Renal pelvis (tissue), 4 donors: Measurements from ENCODE around the gene LRP1. TPM values are rescaled to one million over a fixed set of nuclear protein-coding genes. Genes with fewer than 3 reads are reported as not detected.
A peak's percentile ranks its signal among the peaks of the same experiment; 100 is the strongest.

Source experiments
- DNase-seq: peaks from one replicate; pipeline ENCODE4 v3.0.0-alpha.2; 2013
- polyA plus RNA-seq, 3 donors: library from polyadenylated mRNA; unstranded; fragments of 120-200 nt; gene quantifications; one replicate each; pipeline ENCODE4 v1.2.1, GENCODE V29; 2013; ENCODE audit not compliant: insufficient read length in 3 of 3

The LRP1 gene
- polyA plus RNA-seq, 3 donors = 70.4 to 103 (median 83.3) TPM

- no peak for DNase-seq
Measured at GRCh38 chr12:57092876-57093414, 35.3 kb upstream of the LRP1 start.

GRCh38 chr12:57093415-57094207 lies 34.7 kb upstream of the LRP1 start:
- peak; percentile 72 for DNase-seq

DNA sequence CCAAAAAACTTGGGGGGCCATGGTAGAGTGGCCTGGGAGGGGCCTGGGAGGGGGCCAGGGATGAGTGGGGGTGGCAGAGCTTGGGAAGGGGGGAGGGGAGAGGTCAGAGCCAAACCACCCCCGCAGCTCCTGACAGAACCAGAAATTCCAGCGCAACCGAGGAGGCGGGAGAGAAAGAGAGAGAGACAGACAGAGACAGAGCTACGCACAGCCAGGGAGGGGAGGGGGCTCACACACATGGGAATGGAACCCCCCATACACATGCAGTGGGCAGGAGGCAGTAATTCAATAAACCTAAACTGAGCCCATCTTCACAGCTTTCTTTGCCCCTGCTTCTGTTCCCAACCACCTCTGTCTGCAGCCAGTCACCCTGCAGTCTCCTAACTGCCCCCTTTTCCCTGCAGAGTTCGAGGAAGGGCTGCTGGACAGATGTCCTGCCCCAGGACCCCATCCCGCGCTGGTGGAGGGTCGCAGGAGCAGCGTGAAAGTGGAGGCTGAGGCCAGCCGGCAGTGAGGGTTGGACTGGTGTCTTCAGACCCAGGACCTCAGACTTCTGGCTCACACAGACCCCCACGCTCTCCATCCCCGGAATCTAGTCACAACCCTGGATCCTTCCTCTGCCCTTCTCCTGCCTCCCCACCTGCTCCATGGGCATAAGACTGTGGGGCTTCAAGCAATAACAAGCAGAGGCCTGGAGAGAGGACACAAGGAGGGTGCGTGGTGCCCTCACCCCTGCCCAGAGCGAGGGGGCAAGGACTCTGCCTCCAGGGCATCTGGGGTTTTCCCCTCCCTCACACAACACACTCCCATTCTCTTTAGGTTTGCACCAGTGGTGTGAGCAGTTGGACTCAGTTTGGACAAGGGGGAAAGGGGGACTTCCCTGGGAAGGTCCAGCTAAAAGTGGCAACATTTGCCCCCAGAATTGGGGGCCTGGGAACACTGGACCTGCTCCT lies 33.8 kb upstream of the LRP1 start:
- no peak for DNase-seq

- DNase-seq = no peak
Measured at GRCh38 chr12:57095440-57095839, 32.8 kb upstream of the LRP1 start.

DNA sequence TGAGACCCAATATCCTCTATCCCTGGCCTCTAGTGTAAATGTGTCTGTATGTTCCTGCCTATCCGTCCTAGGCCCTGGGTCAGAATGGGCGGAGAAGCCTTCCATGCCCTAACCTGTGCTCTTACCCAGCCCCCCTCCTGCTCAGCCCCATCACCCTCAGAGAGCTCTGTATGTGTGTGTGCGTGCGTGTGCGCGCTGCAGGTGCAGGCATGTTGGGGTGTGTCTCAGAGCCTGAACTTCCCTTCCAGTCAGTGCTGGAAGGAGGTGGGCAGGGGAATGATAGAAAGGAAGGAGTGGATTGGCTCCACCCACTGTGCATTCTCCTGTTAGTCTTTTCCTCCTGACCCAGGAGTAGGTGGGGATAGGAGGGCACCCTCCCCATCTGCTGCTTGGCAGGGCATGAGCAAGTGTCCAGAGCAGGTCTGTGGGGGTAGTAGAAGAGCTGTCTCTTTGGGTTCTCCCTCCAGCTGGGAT lies 32.1 kb upstream of the LRP1 start:
- DNase-seq = no peak

DNA sequence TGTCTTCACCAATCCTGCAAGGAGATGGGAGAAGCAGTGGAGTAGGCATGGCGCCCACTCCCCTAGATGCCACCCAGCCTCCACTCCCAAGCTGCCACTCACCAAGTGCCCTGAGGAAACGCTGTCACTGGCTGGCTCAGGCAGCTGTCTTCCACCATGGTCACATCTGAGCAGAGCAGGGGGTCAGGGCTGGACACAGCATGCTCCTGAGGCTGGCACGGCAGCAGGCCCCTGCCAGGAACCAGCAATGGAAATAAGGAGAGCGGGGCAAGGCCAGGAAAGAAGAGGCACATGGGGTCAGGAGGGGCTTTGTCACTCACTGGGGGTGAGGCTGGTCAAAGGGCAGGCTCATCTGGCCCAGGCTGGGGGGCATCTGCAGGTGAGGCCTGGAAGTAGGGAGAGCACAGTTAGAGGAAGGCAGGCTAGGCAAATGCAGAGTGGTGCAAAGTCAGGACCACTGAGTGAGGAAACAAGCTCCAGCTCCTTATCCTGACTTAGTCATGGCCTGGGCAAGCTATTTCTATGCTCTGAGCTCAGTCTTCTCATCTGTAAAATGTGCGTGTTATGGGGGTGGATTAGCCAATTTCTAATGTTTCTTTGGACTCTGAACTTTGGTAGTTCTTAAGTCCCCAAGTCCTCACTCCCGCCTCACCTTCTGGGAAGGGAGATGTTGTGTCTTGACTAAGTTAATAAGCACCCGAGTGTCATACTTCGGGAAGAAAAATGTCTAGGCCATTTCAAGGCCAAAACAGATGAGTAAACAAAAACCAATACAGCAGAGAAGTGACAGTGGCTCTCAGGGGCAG lies 31.3 kb upstream of the LRP1 start:
- DNase-seq = no peak

DNA sequence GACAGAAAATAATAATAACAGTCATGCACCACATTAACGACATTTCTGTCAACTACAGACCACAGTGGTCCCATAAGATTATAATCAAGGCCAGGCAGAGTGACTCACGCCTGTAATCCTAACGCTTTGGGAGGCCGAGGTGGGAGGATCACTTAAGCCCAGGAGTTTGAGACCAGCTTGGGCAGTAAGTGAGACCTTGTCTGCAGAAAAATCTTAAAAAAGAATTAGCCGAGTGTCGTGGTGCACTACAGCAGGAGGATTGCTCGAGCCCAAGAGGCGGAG lies 30.8 kb upstream of the LRP1 start:
- DNase-seq = no peak

DNA sequence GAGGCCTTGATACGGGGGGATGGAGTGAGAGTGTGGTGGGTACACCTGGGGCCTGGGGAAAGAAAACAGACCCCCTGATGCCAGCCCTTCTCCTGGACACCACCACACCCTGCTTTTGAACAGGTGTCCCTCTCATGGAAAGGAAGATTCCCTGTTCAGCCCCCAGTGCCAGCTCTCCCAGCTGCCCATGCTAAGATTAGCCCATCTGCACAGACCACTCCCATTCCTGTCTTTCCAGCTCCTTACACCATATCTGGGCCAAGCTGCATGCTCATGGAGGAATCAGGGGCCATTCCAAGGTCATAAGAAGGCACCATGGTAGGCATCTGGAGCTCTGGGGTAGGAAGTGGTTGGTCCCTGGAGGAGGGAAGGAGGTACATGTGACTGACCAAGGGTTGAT lies 29.7 kb upstream of the LRP1 start:
- DNase-seq = no peak

DNA sequence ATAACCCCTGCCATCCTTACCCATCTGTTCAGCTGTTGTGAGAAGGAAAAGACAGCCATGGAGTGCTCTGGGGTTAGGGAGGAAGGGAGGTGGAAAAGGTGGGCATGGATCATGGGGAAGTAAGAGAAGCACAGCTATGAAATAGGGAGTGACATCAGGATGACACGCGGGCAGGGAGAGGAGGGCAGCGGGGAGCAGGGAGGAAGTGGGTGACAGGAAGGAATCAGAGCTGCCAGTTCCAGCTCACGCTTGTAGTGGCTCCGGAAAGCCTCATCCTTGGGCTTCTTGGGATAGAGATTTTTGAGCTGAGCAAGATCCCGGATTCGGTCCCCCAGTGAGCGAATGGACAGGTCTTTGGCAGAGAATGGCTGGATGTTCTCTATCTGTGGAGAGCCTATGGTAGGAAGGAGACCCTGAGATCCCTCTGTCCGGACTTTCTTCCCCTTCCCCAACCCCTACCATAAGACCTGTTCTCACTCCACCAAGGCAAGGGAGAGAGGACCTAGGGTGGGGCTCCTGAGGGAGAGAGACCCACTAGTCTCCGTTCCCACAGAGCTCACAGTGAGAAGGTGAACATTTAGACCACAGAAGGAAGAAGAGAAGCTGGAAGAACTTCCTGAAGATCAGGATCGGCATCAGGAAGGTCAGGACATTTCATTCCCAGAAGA lies 29.1 kb upstream of the LRP1 start:
- DNase-seq = no peak

- DNase-seq = no peak
Measured at GRCh38 chr12:57099766-57100165, 28.5 kb upstream of the LRP1 start.

DNA sequence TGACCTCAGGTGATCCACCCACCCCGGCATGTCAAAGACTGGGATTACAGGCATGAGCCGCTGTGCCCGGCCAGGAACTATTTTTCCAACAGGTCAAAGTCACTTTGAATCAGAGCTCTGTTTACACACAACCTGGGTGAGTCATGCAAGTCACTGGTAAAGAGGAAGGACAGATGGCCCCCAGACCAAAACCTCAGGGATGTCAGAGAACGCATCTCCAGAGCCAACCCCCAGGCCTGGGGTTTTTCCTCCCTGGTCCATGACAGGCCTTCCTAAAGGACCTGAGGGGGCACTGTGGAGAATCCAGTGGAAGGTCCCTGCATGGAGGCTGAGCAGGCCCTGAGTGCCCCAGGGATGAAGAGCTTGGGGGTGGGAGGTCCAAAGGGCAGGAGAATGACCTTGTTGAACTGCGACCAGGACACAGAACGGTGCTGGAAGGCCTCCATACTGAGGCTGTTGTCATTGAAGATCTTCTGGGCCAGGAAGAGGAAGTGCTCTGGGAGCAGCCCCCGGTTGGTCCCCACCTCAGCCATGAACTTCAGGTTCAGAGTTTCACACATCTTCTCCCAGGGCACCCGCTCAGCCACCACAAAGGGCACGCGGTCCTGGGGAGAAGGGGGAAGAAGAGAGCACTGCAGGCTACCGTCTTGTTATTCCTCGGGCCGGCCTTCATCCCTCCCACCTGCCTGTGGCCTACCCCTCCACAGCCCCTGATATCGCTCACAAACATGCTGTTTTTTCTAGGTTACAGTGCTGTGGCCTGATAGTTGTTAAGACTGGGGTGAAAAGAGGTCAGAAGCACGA lies 26.2 kb upstream of the LRP1 start:
- no peak for DNase-seq

GRCh38 chr12:57103856-57104255 lies 24.4 kb upstream of the LRP1 start:
- no peak for DNase-seq

DNA sequence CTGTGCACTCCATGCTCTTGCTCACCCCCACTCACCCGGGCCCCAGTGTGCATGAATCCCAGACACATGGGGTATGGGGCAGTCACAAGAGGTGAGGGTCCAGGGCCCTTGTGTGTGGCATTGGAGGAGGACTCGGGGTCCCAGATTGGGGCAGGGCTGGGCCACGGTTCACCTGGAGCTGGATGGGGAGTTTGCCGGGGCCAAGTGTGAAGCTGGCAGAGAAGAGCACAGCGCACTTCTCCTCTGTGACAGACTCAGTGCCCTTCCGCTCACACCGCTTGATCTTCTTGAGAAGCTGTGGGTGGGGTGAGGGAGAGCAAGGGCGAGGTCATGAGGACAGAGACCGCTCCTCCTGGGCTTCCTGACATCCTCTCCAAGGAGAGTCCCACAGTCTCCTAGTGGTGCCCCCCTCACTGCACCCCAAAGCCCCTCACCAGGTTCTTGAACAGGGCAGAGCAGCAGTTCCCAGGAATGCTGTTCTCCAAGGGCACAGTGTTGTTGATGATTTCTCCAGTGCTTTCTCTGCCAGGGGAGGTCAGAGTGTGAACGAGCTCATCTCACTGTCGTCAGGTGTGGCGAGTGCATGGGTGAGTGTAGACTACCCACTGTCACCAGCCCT lies 23.9 kb upstream of the LRP1 start:
- DNase-seq = no peak

DNA sequence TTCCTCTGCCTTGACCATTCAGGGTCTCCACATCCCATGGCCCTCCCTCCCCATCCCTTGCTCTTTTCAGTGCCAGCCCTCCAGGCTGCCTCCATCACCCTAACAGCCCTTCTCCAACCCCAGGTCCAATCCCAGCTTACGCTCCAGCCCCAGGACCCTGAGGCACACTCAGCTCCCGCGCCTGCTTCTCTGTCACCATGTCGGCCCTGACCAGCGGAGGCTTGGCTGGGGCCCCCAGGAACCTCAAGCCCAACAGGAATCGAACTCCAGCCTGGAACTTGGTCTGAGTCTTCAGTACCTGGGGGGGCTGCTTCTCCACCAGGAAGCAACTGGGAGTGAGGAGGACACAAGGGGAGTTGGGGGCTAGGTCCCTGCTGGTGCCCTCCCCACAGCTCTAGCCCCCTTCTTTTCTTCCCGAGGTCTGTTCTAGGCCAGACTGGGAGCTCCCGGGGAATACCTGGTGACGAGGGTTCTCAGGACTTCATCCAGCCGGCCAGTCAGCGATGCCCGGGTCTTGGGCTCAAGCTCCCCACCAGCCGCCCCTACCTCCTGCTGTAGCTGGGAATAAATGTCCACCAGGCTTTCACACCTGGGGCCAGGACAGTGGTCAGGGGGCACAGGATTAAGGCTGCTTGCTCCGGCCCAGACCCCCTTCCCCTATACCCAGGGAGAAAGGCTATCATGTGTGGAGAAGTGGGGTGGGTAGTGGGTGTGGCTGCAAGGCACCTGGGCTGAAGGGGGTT lies 23.1 kb upstream of the LRP1 start:
- DNase-seq = no peak

DNA sequence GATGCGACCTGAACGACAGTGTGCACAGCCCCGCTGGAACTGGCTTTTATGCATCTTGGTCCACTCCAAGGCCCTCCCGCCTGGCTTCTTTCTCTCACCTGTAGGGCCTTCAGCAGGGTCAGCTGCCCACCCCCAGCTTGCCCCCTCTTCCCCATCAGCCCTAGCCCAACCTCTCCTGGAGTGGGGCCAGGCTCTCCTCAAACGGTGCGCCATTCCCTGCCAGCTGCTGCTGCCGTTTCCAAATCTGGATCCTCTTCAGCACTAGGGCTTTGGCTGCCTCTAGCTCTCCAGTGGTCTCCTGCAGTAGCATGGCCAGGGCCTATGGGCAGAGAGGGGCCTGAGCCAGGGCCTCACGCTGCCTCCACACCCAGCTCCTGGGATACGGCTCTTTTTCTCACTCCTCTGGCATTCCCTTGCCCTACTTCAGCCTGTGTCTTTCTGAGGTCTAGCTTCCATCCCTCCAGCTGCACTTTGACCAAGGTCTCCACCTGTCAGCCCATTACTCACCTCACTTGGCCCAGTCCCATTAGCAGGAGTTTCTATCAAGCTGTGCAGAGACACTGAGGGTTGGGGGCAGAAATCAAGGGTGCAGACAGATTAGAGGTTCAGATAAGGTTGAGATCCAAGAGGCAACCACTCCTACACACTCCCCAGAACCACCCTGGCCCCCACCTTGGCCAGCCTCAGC lies 22.1 kb upstream of the LRP1 start:
- no peak for DNase-seq

- no peak for DNase-seq
Measured at GRCh38 chr12:57107456-57108155, 20.7 kb upstream of the LRP1 start.

DNA sequence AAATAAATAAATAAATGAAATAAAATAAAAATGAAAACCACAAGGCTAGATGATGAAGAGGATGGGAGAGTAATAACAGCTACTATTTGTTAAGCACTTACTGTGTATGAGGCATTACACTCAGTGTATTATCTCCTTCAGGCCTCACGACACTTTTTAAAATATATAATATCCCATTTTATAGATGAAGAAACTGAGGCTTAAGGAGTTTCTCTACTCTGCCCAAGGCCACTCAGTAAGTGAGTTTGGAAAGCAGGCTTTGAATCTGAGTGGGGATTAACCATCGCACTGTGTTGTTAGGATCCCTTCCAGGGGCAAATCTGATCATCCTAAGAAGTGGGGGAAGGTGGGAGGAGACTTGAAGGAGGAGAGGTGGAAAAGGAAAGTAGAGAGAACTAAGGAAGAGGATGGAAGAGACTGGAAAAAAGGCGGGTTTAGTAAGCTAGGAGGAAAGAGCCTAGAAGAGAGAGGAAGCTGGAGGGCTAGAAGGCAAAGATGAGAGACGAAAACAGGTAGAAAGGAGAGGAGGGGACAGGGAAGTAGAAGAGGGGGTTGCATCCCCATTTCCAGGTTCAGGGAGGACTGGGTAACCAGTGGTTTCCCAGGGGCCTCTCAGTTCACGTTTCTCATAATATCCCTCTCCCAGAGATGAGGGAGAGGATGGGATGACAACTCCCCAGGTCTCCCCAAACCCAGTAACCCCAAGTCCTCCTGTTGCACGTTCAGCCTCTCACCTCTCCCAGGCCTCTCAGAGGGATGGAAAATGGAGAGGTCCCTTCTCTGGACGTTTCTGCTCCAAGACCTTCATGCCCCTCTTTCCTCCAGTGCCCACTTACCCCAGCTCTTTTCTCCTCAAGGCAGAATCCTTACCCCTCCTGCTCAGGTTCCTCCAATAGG lies 18.8 kb upstream of the LRP1 start:
- DNase-seq = no peak
